HG03108 (cell line): ENCODE data around the gene HDGFL3.
A peak's percentile ranks its signal among the peaks of the same experiment; 100 is the strongest.

Experiments
- ATAC-seq: cut with Tn5 transposase; IDR thresholded peaks from one replicate; pipeline ENCODE4 v1.9.1; 2021; ENCODE audit warnings: moderate library complexity; ENCODE audit not compliant: unreplicated experiment

The HDGFL3 gene

GRCh38 chr15:83129791-83130190, 77.8 kb downstream of the HDGFL3 start:
- ATAC-seq, result no peak

- ATAC-seq, result no peak
These were observed 80.0 kb downstream of the HDGFL3 start for GRCh38 chr15:83127547-83128150.

- ATAC-seq, result no peak
These were observed 84.1 kb downstream of the HDGFL3 start for GRCh38 chr15:83123529-83123928.

- ATAC-seq, result no peak
These were observed 87.5 kb downstream of the HDGFL3 start for GRCh38 chr15:83119968-83120581.

- ATAC-seq, result no peak
These were observed 88.7 kb downstream of the HDGFL3 start for GRCh38 chr15:83118968-83119367.

GRCh38 chr15:83118291-83118827, 89.3 kb downstream of the HDGFL3 start:
- no peak for ATAC-seq

GRCh38 chr15:83115831-83116565, 91.6 kb downstream of the HDGFL3 start:
- peak; percentile 56 for ATAC-seq

- no peak for ATAC-seq
These were observed 92.2 kb downstream of the HDGFL3 start for GRCh38 chr15:83115410-83115809.

- ATAC-seq, result no peak
These were observed 92.8 kb downstream of the HDGFL3 start for GRCh38 chr15:83114856-83115255.

- no peak for ATAC-seq
These were observed 93.5 kb downstream of the HDGFL3 start for GRCh38 chr15:83113881-83114674.

GRCh38 chr15:83112956-83113299, 94.7 kb downstream of the HDGFL3 start:
- no peak for ATAC-seq

GRCh38 chr15:83112233-83112955, 95.2 kb downstream of the HDGFL3 start:
- no peak for ATAC-seq

- no peak for ATAC-seq
These were observed 96.5 kb downstream of the HDGFL3 start for GRCh38 chr15:83111149-83111548.

- ATAC-seq, result no peak
These were observed 97.2 kb downstream of the HDGFL3 start for GRCh38 chr15:83110381-83110780.

GRCh38 chr15:83109532-83109931, 98.1 kb downstream of the HDGFL3 start:
- no peak for ATAC-seq

- peak; percentile 74 for ATAC-seq
These were observed 99.1 kb downstream of the HDGFL3 start for GRCh38 chr15:83108266-83109219.

- ATAC-seq, result no peak
These were observed 99.8 kb downstream of the HDGFL3 start for GRCh38 chr15:83107841-83108181.

- no peak for ATAC-seq
These were observed 100.4 kb downstream of the HDGFL3 start, which contains the start of gene TM6SF1 for GRCh38 chr15:83106994-83107840. TM6SF1 (plus strand) TSS chr15:83107645; CDS start chr15:83107681, 36 bp downstream.

GRCh38 chr15:83105440-83105839, 102.2 kb downstream of the HDGFL3 start:
- ATAC-seq, result no peak
